ENCODE results near the gene ZBTB7C.

The ZBTB7C gene

DNA sequence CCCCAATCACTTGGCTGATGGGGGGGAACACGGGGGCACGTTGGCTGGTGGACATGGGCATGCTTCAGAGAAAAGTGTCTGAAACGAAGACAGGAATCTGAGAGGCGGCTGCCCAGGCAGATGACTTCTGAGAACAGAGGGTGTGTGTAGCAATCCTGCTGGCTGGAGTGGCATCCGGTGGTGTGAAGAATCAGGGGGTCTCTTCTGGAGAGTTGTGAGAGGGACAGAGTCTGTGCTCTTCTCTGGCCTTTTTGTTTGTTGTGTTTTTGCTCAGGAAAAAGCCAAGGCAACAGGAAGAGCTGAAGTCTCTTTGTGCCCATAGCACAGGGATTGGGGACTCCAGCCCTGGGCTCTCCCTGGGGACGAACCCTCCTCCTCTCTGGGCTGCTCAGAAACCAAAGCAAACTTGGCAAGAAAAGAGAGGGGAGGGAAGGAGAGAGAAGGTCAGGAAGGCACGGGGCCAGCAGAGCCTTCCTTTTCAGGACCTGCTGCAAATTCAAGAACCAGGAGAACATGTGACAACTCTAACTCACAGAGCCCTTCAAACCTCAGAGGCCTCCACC, 381.7 kb downstream of the ZBTB7C start:
- TF ChIP-seq, protein P1, sequence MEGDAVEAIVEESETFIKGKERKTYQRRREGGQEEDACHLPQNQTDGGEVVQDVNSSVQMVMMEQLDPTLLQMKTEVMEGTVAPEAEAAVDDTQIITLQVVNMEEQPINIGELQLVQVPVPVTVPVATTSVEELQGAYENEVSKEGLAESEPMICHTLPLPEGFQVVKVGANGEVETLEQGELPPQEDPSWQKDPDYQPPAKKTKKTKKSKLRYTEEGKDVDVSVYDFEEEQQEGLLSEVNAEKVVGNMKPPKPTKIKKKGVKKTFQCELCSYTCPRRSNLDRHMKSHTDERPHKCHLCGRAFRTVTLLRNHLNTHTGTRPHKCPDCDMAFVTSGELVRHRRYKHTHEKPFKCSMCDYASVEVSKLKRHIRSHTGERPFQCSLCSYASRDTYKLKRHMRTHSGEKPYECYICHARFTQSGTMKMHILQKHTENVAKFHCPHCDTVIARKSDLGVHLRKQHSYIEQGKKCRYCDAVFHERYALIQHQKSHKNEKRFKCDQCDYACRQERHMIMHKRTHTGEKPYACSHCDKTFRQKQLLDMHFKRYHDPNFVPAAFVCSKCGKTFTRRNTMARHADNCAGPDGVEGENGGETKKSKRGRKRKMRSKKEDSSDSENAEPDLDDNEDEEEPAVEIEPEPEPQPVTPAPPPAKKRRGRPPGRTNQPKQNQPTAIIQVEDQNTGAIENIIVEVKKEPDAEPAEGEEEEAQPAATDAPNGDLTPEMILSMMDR (IDR thresholded peaks at IDR 0.05; ENCODE audit: extremely low read depth, missing control alignments): no peak
- DNase-seq (ENCODE audit: low spot score): no peak

DNA sequence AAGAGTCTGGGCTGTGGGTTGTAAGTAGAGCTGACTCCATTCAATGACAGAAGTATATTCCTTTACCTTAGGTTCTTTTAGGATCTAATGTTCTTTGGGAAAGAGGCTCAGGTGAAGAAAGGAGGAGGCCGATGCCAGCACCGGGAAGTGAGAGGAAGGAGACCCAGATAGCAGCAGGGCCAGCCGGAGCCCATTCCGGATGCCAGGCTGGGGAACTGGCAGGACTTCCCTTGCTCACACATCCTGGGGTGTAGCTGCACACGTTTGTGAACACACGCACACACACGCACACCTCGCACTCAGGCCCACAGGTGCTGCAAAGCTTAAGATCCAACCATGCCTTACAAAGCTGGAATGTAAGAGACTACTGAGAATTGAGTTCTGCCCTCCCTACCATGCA, 383.0 kb downstream of the ZBTB7C start:
- TF ChIP-seq, protein P1 (IDR thresholded peaks at IDR 0.05; ENCODE audit: extremely low read depth, missing control alignments): no peak
- no peak for DNase-seq (ENCODE audit: low spot score)

DNA sequence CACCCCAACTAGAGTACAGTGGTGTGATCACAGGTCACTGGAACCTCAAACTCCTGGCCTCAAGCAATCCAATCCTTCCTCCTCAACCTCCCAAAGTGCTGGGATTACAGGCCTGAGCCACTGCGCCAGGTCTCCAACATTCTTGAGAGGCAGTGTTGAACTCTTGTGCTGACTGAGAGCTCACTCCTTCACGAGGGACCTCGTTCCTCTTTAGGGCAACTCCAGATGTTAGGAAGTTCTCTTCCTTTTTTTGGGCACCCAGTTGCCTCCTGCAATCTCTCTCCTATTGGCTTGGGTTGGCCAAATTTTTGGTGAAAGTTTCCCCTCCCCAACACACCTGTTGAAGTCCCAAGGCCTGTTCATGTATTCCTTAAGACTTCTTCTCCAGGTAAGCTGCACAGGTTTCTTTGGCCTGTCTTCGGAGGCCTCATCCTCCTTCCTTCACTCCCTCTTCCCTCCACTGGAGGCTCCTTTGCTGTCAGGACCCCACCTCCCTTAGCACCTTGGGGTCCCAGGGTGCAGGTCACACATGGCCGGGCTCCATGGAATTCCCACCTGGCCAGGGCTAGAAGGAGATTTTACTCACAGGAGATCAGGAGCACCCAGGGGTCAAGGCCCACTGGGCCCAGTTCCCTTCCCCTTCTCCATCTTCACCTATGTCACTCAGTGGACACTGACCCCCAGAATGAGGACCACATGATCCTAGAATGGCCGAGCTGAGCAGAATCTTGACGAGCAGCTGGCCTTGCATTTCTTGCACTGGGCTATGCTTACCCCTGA, 384.1 kb downstream of the ZBTB7C start:
- TF ChIP-seq, protein P1 (IDR thresholded peaks at IDR 0.05; ENCODE audit: extremely low read depth, missing control alignments): no peak
- no peak for DNase-seq (ENCODE audit: low spot score)

DNA sequence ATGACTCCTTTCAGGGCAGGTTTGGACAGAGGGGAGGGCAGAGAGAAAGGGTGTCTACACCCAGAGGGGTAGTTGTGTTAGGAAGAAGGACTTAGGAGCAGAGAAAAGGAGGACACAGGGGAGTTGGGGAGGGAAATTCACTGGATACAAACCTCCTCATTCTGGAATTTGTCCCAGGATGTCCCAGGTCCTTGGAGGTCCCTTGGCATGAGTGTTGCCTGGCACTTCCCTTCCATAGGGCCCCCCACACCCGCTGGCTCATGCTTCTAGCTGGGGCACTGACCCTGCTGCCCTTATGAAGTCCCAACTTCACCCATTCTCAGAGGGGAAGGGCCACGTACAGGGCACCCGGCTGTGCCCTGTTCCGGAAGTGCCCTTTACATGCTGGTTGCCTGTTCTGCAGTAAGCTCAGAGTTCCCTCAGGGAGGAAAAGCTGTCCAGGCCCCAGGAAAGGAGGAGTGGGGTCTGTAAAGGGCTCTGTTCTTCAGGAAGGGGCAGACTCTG, 385.1 kb downstream of the ZBTB7C start:
- no peak for DNase-seq (ENCODE audit: low spot score)
- TF ChIP-seq, protein P1 (IDR thresholded peaks at IDR 0.05; ENCODE audit: extremely low read depth, missing control alignments): no peak

DNA sequence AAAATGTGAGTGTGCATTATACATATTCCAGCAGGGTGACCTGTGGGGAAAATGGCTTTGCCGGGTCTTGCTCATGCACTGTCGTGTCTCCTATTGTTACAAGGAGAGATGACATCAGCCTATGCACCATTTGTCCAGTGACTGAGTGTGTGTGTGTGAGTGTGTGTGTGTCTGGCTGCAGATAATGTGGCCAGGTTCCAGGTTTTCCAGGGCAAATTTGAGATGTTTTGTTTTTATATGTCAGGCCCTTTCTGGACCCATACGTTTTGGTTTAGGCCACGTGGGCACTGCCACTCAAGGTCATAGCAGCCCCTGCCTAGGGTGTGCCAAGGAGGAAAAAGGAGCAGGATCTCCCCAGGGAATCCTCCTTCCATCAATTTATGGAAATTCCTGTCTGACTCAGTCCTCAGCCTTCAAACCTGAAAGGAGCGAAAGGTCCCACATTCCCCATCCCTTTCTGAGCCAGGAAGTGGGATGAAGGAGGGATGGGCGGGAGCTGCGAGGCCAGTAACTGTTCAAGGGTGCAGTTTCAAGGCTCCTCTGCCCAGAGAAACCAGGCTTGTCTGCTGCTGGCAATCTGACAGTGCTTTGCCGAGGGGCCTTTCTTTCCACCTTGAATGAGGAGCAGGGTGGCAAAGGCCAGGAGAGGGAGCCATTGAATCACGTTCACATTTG, 385.7 kb downstream of the ZBTB7C start:
- DNase-seq (ENCODE audit: low spot score): peak; percentile 55
- TF ChIP-seq, protein P1 (IDR thresholded peaks at IDR 0.05; ENCODE audit: extremely low read depth, missing control alignments): no peak

DNA sequence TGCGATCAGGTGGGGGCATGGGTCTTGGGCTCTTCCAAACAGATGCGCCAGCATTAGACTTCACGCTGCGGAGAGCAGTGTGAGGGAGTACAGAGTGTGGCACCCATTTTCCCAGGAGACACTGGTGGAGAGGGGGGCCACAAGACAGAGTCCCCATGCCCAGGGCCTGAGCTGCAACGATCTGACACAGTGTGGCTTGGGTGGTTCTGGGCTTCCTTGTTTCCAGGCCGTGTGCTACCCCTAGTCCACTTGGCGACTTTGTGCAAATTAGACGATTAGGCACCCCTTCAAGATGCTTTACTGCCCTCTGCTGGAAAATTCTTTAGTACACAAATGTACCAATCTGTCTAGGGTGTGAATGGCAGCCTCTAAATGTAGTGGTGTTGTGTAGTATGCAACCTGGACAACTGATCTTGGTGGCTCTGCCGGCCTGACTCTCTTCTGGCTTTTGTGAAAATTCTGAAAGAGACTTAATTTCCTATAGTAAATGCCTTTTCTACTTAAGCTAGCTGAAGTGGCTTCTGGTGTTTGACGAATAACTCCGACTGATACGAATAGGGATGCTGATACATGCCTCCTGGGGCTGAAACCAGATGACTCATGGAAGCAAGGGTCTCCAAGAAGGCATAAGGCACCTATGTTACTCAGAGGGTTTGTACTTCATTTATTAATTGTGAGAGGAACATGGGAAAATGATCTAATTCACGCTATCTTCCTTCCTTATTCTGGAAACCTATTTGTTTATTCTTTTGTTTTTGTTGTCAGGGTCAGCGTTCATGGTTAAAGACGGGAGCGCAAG, 386.5 kb downstream of the ZBTB7C start:
- TF ChIP-seq, protein P1 (IDR thresholded peaks at IDR 0.05; ENCODE audit: extremely low read depth, missing control alignments): no peak
- DNase-seq (ENCODE audit: low spot score): peak; percentile 77
